Measurements from ENCODE around the gene SULF2. TPM values are rescaled to one million over a fixed set of nuclear protein-coding genes. Genes with fewer than 3 reads are reported as not detected.

Gene SULF2
- total RNA-seq, 1 donor from 2014 or later = 97.8 TPM

DNA sequence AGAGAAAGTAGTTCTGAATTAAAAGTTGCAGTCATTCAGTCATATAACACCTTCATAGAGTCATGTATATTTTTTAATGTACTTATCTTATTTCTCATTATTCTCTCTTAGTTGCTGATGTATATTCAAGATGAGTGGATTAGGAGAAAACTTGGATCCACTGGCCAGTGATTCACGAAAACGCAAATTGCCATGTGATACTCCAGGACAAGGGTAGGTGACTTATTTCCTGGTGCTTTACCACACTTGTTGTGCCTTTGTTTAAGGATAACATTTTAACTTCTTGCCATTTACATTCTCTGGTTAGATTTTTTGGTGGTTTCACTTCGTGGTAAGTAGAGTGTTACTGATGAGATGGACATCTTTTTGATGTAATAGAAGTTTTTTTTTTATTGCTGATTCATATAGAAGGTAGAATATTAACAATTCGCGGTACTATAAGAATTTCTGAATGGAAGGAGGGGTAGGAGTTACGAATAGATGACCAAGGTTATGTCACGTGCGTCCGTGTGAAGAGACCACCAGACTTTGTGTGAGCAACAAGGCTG lies 163.1 kb downstream of the SULF2 start:
- Mint-ChIP-seq H3K4me1 (ENCODE audit: low read depth, unreplicated experiment) (peaks cover 3% of the 10 kb centered on the region), H3K9me3 (ENCODE audit: unreplicated experiment) (no peaks in the 10 kb centered on the region), H3K27ac (ENCODE audit: unreplicated experiment) (no peak overlapping the region), H3K27me3 (ENCODE audit: unreplicated experiment) (peaks cover 1% of the 10 kb centered on the region), H3K4me3 (ENCODE audit: unreplicated experiment) (no peak overlapping the region), H3K36me3 (ENCODE audit: unreplicated experiment) (no peaks in the 10 kb centered on the region)
- TF ChIP-seq, protein P1, sequence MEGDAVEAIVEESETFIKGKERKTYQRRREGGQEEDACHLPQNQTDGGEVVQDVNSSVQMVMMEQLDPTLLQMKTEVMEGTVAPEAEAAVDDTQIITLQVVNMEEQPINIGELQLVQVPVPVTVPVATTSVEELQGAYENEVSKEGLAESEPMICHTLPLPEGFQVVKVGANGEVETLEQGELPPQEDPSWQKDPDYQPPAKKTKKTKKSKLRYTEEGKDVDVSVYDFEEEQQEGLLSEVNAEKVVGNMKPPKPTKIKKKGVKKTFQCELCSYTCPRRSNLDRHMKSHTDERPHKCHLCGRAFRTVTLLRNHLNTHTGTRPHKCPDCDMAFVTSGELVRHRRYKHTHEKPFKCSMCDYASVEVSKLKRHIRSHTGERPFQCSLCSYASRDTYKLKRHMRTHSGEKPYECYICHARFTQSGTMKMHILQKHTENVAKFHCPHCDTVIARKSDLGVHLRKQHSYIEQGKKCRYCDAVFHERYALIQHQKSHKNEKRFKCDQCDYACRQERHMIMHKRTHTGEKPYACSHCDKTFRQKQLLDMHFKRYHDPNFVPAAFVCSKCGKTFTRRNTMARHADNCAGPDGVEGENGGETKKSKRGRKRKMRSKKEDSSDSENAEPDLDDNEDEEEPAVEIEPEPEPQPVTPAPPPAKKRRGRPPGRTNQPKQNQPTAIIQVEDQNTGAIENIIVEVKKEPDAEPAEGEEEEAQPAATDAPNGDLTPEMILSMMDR (IDR thresholded peaks at IDR 0.05; ENCODE audit: partially characterized antibody, unreplicated experiment) = no peak
- no peak for DNase-seq

DNA sequence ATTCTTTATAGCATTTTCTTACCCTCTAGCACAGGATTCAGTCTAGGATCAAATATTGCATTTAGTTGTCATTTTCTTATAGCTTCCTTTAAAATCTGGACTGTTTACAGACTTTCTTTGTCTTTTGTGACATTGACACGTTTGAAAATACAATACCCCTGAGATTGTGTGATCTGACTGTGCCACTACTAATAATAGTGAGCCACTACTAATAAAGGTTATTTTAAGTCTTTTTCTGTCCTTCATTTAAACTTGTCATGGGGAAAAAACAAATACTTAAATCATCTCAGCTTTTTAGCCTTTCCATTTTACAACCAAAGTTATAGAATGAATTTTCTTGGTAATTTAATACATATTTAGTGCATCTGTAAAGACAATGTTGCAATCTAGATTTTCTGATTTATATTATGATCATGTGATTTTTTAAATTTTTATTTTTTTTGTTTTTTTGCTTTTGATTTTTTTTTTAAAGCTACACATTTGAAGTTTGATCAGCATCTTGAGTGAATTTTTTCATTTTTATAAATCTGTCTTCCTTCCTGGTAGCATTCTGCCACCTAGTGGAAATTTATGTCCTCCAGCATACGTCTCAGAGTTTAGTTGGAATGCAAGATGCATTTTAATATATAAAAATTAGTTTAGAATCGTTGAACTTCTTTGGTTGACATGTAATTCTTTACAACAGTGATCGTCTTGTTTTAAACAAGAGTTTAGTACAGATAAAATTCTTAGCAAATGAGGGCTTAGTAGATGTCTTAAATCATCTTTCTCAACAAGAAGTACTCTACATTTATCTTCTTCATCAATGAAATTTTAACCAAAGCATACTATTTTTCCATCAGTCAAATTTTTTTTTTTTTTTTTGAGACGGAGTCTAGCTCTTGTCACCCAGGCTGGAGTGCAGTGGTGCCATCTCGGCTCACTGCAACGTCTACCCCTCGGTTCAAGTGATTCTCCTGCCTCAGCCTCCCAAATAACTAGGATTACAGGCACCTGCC lies 164.2 kb downstream of the SULF2 start:
- TF ChIP-seq, protein P1 (IDR thresholded peaks at IDR 0.05; ENCODE audit: partially characterized antibody, unreplicated experiment) = peak; percentile 75
- H3K36me3 Mint-ChIP-seq (ENCODE audit: unreplicated experiment) = no peaks in the 10 kb centered on the region
- peaks cover 1% of the 10 kb centered on the region for H3K27me3 Mint-ChIP-seq (ENCODE audit: unreplicated experiment)
- H3K4me3 Mint-ChIP-seq (ENCODE audit: unreplicated experiment) = no peak overlapping the region
- peaks cover 3% of the 10 kb centered on the region for H3K4me1 Mint-ChIP-seq (ENCODE audit: low read depth, unreplicated experiment)
- no peak overlapping the region for H3K27ac Mint-ChIP-seq (ENCODE audit: unreplicated experiment)
- no peak for DNase-seq
- H3K9me3 Mint-ChIP-seq (ENCODE audit: unreplicated experiment) = no peaks in the 10 kb centered on the region

DNA sequence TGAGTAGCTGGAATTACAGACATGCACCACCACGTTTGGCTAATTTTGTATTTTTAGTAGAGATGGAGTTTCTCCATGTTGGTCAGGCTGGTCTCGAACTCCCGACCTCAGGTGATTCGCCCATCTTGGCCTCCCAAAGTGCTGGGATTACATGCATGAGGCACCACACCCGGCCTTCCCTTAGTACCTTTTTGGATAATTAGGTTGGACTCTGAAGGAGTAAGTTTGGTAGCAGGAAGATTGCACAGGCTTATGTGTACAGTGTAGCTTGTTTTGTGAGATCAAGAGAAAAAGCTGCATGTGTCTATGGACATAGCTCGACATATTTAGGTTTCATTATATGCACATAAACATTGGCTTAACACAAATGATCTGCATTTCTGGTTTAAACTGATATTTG lies 166.8 kb downstream of the SULF2 start:
- Mint-ChIP-seq H3K36me3 (ENCODE audit: unreplicated experiment) (no peaks in the 10 kb centered on the region), H3K4me1 (ENCODE audit: low read depth, unreplicated experiment) (peaks cover 3% of the 10 kb centered on the region), H3K4me3 (ENCODE audit: unreplicated experiment) (no peak overlapping the region), H3K9me3 (ENCODE audit: unreplicated experiment) (no peaks in the 10 kb centered on the region), H3K27ac (ENCODE audit: unreplicated experiment) (no peak overlapping the region), H3K27me3 (ENCODE audit: unreplicated experiment) (peaks cover 1% of the 10 kb centered on the region)
- DNase-seq = no peak
- TF ChIP-seq, protein P1 (IDR thresholded peaks at IDR 0.05; ENCODE audit: partially characterized antibody, unreplicated experiment) = no peak

DNA sequence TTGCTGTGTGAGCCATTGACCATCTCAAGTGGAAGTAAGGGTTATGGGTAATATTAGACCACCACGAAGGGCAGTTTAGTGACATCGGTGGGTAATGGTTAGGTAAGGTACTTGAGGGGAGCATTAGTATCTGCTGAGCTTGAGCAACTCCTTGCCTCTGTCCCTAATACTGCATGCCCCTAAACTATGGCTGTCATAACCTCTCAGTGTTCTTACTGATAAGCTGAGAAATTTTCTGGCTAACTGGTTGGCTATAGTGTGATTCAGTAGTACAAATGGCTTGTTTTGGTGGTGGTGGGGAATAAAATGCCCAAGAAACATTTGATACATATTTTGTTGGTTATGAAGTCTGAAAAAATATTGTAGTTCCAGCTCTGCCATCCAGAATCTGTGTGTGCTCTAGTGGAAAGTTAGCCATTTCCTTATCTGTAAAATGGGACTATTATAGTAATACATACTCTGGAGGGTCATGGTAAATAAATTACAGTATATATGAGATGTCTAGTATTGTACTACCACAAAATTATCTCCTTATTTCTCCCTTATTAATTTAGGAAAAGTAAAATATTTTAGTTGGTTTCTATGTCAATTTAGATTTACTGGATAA lies 170.5 kb downstream of the SULF2 start:
- H3K27ac Mint-ChIP-seq (ENCODE audit: unreplicated experiment) = no peak overlapping the region
- no peaks in the 10 kb centered on the region for H3K36me3 Mint-ChIP-seq (ENCODE audit: unreplicated experiment)
- no peak overlapping the region for H3K4me3 Mint-ChIP-seq (ENCODE audit: unreplicated experiment)
- no peaks in the 10 kb centered on the region for H3K4me1 Mint-ChIP-seq (ENCODE audit: low read depth, unreplicated experiment)
- TF ChIP-seq, protein P1 (IDR thresholded peaks at IDR 0.05; ENCODE audit: partially characterized antibody, unreplicated experiment) = no peak
- DNase-seq = no peak
- H3K9me3 Mint-ChIP-seq (ENCODE audit: unreplicated experiment) = no peaks in the 10 kb centered on the region
- no peaks in the 10 kb centered on the region for H3K27me3 Mint-ChIP-seq (ENCODE audit: unreplicated experiment)
